A549 (cell line): Measurements from ENCODE around the gene JARID2.

Source experiments
- BCL3 ChIP-seq: fragments of >200 bp; sonication (Bioruptor Twin); formaldehyde crosslinking; IDR thresholded peaks from 3 replicates; pipeline ENCODE4 v1.6.1; 2016
- CTCF ChIP-seq: fragments of >200 bp; sonication (Bioruptor Twin); formaldehyde crosslinking; IDR thresholded peaks from 3 replicates; pipeline ENCODE4 v1.5.1; 2016
- E2F6 ChIP-seq: IDR thresholded peaks from 2 replicates; pipeline ENCODE4 v1.6.1; 2012; ENCODE audit warnings: low read depth, borderline replicate concordance
- EHMT2 ChIP-seq: fragments of 200-600 bp; sonication (generic); IDR thresholded peaks from 2 replicates; pipeline ENCODE4 v1.6.1; 2016; ENCODE audit warnings: antibody characterized with exemption, low read depth, mild to moderate bottlenecking, moderate library complexity
- KDM5A ChIP-seq: fragments of 200-600 bp; sonication (generic); IDR thresholded peaks from 2 replicates; pipeline ENCODE4 v1.6.1; 2016; ENCODE audit warnings: antibody characterized with exemption, mild to moderate bottlenecking
- POLR2A ChIP-seq: IDR thresholded peaks from 2 replicates; pipeline ENCODE4 v1.6.1; 2012; ENCODE audit warnings: mild to moderate bottlenecking, low read length
- RAD21 ChIP-seq, 2 experiments: fragments of >200 bp in 1 of 2; sonication (Bioruptor Twin) in 1 of 2; formaldehyde crosslinking in 1 of 2; IDR thresholded peaks in 1 of 2; conservative IDR thresholded peaks in 1 of 2; 2 replicates in 1 of 2; 3 replicates in 1 of 2; pipeline ENCODE4 v1.6.1; 2012 to 2018; ENCODE audit warnings: inconsistent platforms in 1 of 2
- RFX5 ChIP-seq: fragments of 450-650 bp; IDR thresholded peaks from 2 replicates; pipeline ENCODE4 v1.7.1; 2014; ENCODE audit warnings: antibody characterized with exemption, mild to moderate bottlenecking, moderate library complexity
- USF2 ChIP-seq: fragments of 450-650 bp; IDR thresholded peaks from 2 replicates; pipeline ENCODE4 v1.6.1; 2014; ENCODE audit warnings: antibody characterized with exemption

GRCh38 chr6:15441215-15441868 lies 195.5 kb downstream of the JARID2 start:
- peak; percentile 55 for TF ChIP-seq CTCF
- no peak for TF ChIP-seq POLR2A
- no peak for TF ChIP-seq USF2
- peak; percentile 62 to 64 for TF ChIP-seq RAD21 (conservative IDR thresholded peaks at IDR 0.05 in 1 of 2, IDR thresholded peaks at IDR 0.05 in 1 of 2)
- no peak for TF ChIP-seq BCL3
- no peak for TF ChIP-seq KDM5A
- TF ChIP-seq RFX5 = no peak
- TF ChIP-seq EHMT2 = no peak
- TF ChIP-seq E2F6 = no peak
